Endothelial cell of umbilical vein (primary cell): ENCODE measurements around the gene TMPRSS15. TPM values are rescaled to one million over a fixed set of nuclear protein-coding genes. Genes with fewer than 3 reads are reported as not detected.

Source experiments
- BruUV-seq: library from RNA; stranded (reverse); fragments of 400-500 nt; replicated peaks from 2 replicates; lab custom pipeline; 2021; lab: Mats Ljungman, UMichigan
- CTCF ChIA-PET: fragments of 300-600, 350-600 bp; sonication (Branson Sonifier 250); formaldehyde crosslinking; loops from one replicate; lab custom pipeline; 2021; ENCODE audit warnings: antibody characterized with exemption, inconsistent platforms; lab: Charles Lee
- POLR2A ChIA-PET: fragments of 300-600, 350-600 bp; sonication (Branson Sonifier 250); formaldehyde crosslinking; loops from one replicate; lab custom pipeline; 2021; ENCODE audit warnings: antibody characterized with exemption, inconsistent platforms; lab: Charles Lee
- DNase-seq: peaks from one replicate; pipeline ENCODE4 v3.0.0-alpha.2; 2011; ENCODE audit warnings: low read depth, low spot score
- FAIRE-seq: peaks from 2 replicates; lab custom pipeline; 2011; peaks lifted over from hg19 to GRCh38; lab: Jason Lieb, UNC
- H2AFZ ChIP-seq: 2 replicates; pipeline ENCODE4 v1.6.0; 2012; ENCODE audit warnings: low read depth, low read length, control low read depth, inconsistent platforms
- H3K27ac ChIP-seq: 2 replicates; pipeline ENCODE4 v1.5.1; 2011; ENCODE audit warnings: low read depth, mild to moderate bottlenecking, control low read depth, low read length, moderate library complexity; ENCODE audit not compliant: insufficient read depth
- H3K27me3 ChIP-seq, 2 experiments: 2 replicates each; pipeline versions ENCODE4 v1.6.0 to v1.6.1; 2011; ENCODE audit warnings: low read length in 2 of 2, mixed read lengths in 1 of 2; ENCODE audit not compliant: control insufficient read depth in 2 of 2, insufficient read depth in 2 of 2
- H3K36me3 ChIP-seq, 2 experiments: 2 replicates in 1 of 2; 3 replicates in 1 of 2; pipeline ENCODE4 v1.5.1; 2011; ENCODE audit warnings: low read length in 2 of 2, mild to moderate bottlenecking in 1 of 2, moderate library complexity in 1 of 2; ENCODE audit not compliant: control insufficient read depth in 2 of 2, insufficient read depth in 2 of 2; ENCODE audit errors: extremely low read depth in 1 of 2
- H3K4me1 ChIP-seq: 3 replicates; pipeline ENCODE4 v1.5.1; 2011; ENCODE audit warnings: mild to moderate bottlenecking, low read length; ENCODE audit not compliant: control insufficient read depth, insufficient read depth; ENCODE audit errors: extremely low read depth
- H3K4me2 ChIP-seq: 2 replicates; pipeline ENCODE4 v1.6.1; 2011; ENCODE audit warnings: low read length, control low read depth, mixed read lengths; ENCODE audit not compliant: insufficient read depth
- H3K4me3 ChIP-seq, 3 experiments: fragments of 200-600 bp in 1 of 3; sonication (generic), shearing (Covaris generic) in 1 of 3; replicated peaks in 1 of 3; 2 replicates each; pipeline ENCODE4 v1.5.1; 2011 to 2016; ENCODE audit warnings: control low read depth in 3 of 3, low read length in 3 of 3, mild to moderate bottlenecking in 2 of 3, inconsistent platforms in 1 of 3, low read depth in 1 of 3, moderate library complexity in 1 of 3; ENCODE audit not compliant: insufficient read depth in 1 of 3
- H3K79me2 ChIP-seq: 2 replicates; pipeline ENCODE4 v1.6.0; 2012; ENCODE audit warnings: low read length, inconsistent platforms; ENCODE audit not compliant: control insufficient read depth, insufficient read depth
- H3K9ac ChIP-seq: replicated peaks from 2 replicates; pipeline ENCODE3; 2011; ENCODE audit warnings: low read length, control low read depth; ENCODE audit not compliant: insufficient read depth; ENCODE audit errors: extremely low read depth
- H3K9me1 ChIP-seq: replicated peaks from 3 replicates; pipeline ENCODE4 v1.6.0; 2011; ENCODE audit warnings: mild to moderate bottlenecking, low read length; ENCODE audit not compliant: control insufficient read depth, insufficient read depth; ENCODE audit errors: extremely low read depth
- H3K9me3 ChIP-seq: replicated peaks from 2 replicates; pipeline ENCODE4 v1.5.1; 2012; ENCODE audit warnings: low read length, inconsistent platforms; ENCODE audit not compliant: control insufficient read depth, insufficient read depth
- H4K20me1 ChIP-seq: replicated peaks from 2 replicates; pipeline ENCODE3; 2011; ENCODE audit warnings: mild to moderate bottlenecking, low read length; ENCODE audit not compliant: control insufficient read depth, insufficient read depth; ENCODE audit errors: extremely low read depth
- CTCF ChIP-seq, 2 donors: IDR thresholded peaks; 1 replicate in 1 of 2; 2 replicates in 1 of 2; pipeline ENCODE4 v1.5.1; 2011; ENCODE audit warnings: low read length in 2 of 2, mild to moderate bottlenecking in 2 of 2, moderate library complexity in 2 of 2, control low read depth in 1 of 2, inconsistent platforms in 1 of 2, low read depth in 1 of 2; ENCODE audit not compliant: insufficient read depth in 1 of 2; ENCODE audit errors: extremely low read depth in 1 of 2
- EZH2 ChIP-seq: IDR thresholded peaks from 2 replicates; pipeline ENCODE4 v1.6.1; 2012; ENCODE audit warnings: borderline replicate concordance, low read depth, mild to moderate bottlenecking, moderate library complexity, low read length, inconsistent platforms; ENCODE audit not compliant: severe bottlenecking
- FOS ChIP-seq: IDR thresholded peaks from 2 replicates; pipeline ENCODE4 v1.6.1; 2011; ENCODE audit warnings: mild to moderate bottlenecking, low read length, moderate library complexity, borderline replicate concordance; ENCODE audit not compliant: insufficient read depth
- GATA2 ChIP-seq: IDR thresholded peaks from 2 replicates; pipeline ENCODE4 v1.7.0; 2011; ENCODE audit warnings: low read depth, mild to moderate bottlenecking, moderate library complexity, mixed read lengths, low read length; ENCODE audit not compliant: insufficient read length, insufficient read depth
- JUN ChIP-seq: IDR thresholded peaks from 2 replicates; pipeline ENCODE4 v1.6.1; 2011; ENCODE audit warnings: borderline replicate concordance, low read depth; ENCODE audit not compliant: insufficient read length, insufficient read depth
- MAX ChIP-seq: IDR thresholded peaks from 2 replicates; pipeline ENCODE4 v1.6.1; 2011; ENCODE audit not compliant: insufficient read depth, insufficient read length
- MYC ChIP-seq: IDR thresholded peaks from one replicate; pipeline ENCODE4 v1.6.1; 2011; ENCODE audit warnings: mild to moderate bottlenecking, low read depth, low read length
- POLR2A ChIP-seq: IDR thresholded peaks from 2 replicates; pipeline ENCODE4 v1.6.1; 2012; ENCODE audit warnings: low read depth, mild to moderate bottlenecking, control low read depth, low read length
- POLR2AphosphoS5 ChIP-seq: IDR thresholded peaks from 2 replicates; pipeline ENCODE4 v1.6.1; 2012; ENCODE audit warnings: low read depth, mild to moderate bottlenecking, control low read depth, low read length, moderate library complexity; ENCODE audit not compliant: insufficient read depth
- dilution Hi-C: fragments of 300-500 bp; cut with MboI; formaldehyde crosslinking; loops from one replicate; pipeline ENCODE4 v1.15.0; 2019; ENCODE audit warnings: low sequenced_read_pairs; ENCODE audit not compliant: extremely low pct_ligation_motif_present
- intact Hi-C: fragments of 100-400 bp; cut with micrococcal nuclease; formaldehyde crosslinking; loops from one replicate; pipeline ENCODE4 v1.10.0; 2022
- polyA plus RNA-seq, 4 experiments: library from polyadenylated mRNA; depleted of rRNA in 3 of 4; stranded (reverse) in 3 of 4; unstranded in 1 of 4; fragments of >200 nt; gene quantifications; 2 replicates each; pipeline versions ENCODE4 v1.2.1 to v1.2.3, GENCODE V29; 2011 to 2012; ENCODE audit warnings: missing spikeins in 1 of 4
- total RNA-seq: library from RNA; stranded (reverse); gene quantifications from 2 replicates; pipeline ENCODE4 v1.2.3, GENCODE V29; 2021

Gene TMPRSS15
- total and polyA plus RNA-seq, 2 donors (not counting 3 experiments of a cell fraction or from before 2014, with no cell fraction given): not detected

- Histone ChIP-seq H3K79me2 (no peaks in the 10 kb centered on the region), H4K20me1 (no peaks in the 10 kb centered on the region), H3K4me2 (no peak overlapping the region), H3K9me1 (no peaks in the 10 kb centered on the region), H3K27me3 (no peaks in the 10 kb centered on the region), H3K4me1 (no peaks in the 10 kb centered on the region), H3K4me3 (no peak overlapping the region), H2AFZ (no peak overlapping the region), H3K27ac (no peak overlapping the region), H3K9ac (no peak overlapping the region), H3K36me3 (no peaks in the 10 kb centered on the region), H3K9me3 (no peaks in the 10 kb centered on the region)
- intact Hi-C loops (loop anchor here (5.0 kb wide), 1 partner anchor 342 kb away; no protein-coding TSS in a partner anchor), dilution Hi-C loops (no loop called here)
- POLR2A ChIA-PET: no interaction called here
- BruUV-seq: no TSS peak
- FAIRE-seq (no peak), DNase-seq (no peak)
- CTCF ChIA-PET: interaction anchor here (1.0 kb wide), 1 partner anchor 228 kb away, joined by 3 read pairs; no protein-coding TSS in a partner anchor
- TF ChIP-seq MAX (no peak), MYC (no peak), POLR2AphosphoS5 (no peak), POLR2A (no peak), EZH2 (no peak), GATA2 (no peak), JUN (no peak), CTCF (IDR thresholded peaks at IDR 0.05; ENCODE audit: extremely low read depth in 1 of 2, insufficient read depth in 1 of 2, low read depth in 1 of 2, low read length in 2 of 2) (no peak), FOS (no peak)
Measured at GRCh38 chr21:18268906-18269305, 134.7 kb downstream of the TMPRSS15 start.
